ENCODE results near the gene LILRB3.
"Not testable (repeated sequence)": the region's sequence is repeated elsewhere in the genome, so short reads cannot be mapped to it uniquely, and the experiment has no call there.

The LILRB3 gene

DNA sequence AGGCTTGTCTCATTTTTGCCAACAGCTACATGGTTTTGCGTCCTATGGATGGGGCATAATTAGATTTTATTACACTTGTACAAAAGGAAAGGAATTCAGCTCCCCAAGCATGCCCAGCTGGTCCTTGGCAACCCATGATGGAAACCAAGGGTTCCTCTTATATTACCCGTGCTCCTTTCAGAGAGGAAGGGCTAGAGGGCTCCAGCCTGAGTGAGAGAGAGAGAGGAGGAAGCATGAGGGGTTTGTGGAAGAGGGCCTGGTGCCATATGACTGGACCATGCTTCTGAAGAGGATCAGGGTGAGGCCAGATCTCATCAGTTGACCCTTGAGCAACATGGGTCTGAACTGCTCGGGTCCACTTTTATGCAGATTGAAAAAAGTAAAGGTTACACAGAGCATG is 25.7 kb downstream of the LILRB3 start:
- H3K18ac ChIP-seq (ENCODE audit: low read length), result no peak overlapping the region
- H2BK120ac ChIP-seq (ENCODE audit: low read depth, low read length), result no peak overlapping the region
- H3K4ac ChIP-seq (ENCODE audit: low read depth, low read length), result no peak overlapping the region
- H3K27me3 ChIP-seq (ENCODE audit: insufficient read depth, low read length, poor library complexity), result no peaks in the 10 kb centered on the region
- peaks cover 16% of the 10 kb centered on the region for H3K36me3 ChIP-seq (ENCODE audit: control insufficient read depth, insufficient read depth, low read length)
- no peak overlapping the region for H3K27ac ChIP-seq (ENCODE audit: low read depth, low read length)
- no peak overlapping the region for H3K4me3 ChIP-seq (ENCODE audit: low read length)
- H2BK15ac ChIP-seq (replicated peaks; ENCODE audit: low read depth), result no peak overlapping the region
- H4K5ac ChIP-seq (ENCODE audit: low read length), result no peak overlapping the region
- no peak overlapping the region for H3K23ac ChIP-seq (ENCODE audit: low read length)
- no peak overlapping the region for H2BK5ac ChIP-seq (ENCODE audit: low read length)
- H3K4me1 ChIP-seq (ENCODE audit: control insufficient read depth, low read depth, low read length), result peaks cover under 1% of the 10 kb centered on the region
- WGBS (ENCODE audit: extremely low coverage, insufficient coverage, low lambda C conversion rate), result no CpG with 5 or more reads among the region's 3 CpGs
- no peak overlapping the region for H3K4me2 ChIP-seq (ENCODE audit: low read length)
- H4K8ac ChIP-seq (ENCODE audit: low read depth, low read length), result no peak overlapping the region
- H3K79me2 ChIP-seq (ENCODE audit: control insufficient read depth, insufficient read depth, low read length), result peaks cover 23% of the 10 kb centered on the region
- H3K9ac ChIP-seq (ENCODE audit: low read length), result no peak overlapping the region
- no peak for DNase-seq
- no peak overlapping the region for H3K56ac ChIP-seq (ENCODE audit: low read length)
- no peak overlapping the region for H2AK5ac ChIP-seq (ENCODE audit: low read length)
- H3K79me1 ChIP-seq (ENCODE audit: low read length), result peaks cover 11% of the 10 kb centered on the region

DNA sequence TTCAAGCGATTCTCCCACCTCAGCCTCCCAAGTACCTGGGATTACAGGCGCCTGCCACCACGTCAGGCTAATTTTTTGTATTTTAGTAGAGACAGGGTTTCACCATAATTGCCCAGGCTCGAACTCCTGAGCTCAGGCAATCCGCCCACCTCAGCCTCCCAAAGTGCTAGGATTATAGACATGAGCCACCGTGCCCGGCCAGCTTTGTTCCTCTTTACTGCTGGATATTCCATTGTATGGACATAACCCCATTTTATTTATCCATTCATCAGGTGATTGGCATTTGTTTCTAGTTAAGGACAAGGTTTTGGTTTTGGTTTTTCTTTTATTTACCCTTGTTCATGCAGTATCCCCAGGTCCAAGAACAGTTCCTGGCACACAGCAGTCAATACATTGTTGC is 26.3 kb downstream of the LILRB3 start:
- H2BK15ac ChIP-seq (replicated peaks; ENCODE audit: low read depth), result no peak overlapping the region
- H3K36me3 ChIP-seq (ENCODE audit: control insufficient read depth, insufficient read depth, low read length), result peaks cover 14% of the 10 kb centered on the region
- no peak overlapping the region for H3K4ac ChIP-seq (ENCODE audit: low read depth, low read length)
- no peak overlapping the region for H3K4me3 ChIP-seq (ENCODE audit: low read length)
- no peak overlapping the region for H4K8ac ChIP-seq (ENCODE audit: low read depth, low read length)
- peaks cover 3% of the 10 kb centered on the region for H3K4me1 ChIP-seq (ENCODE audit: control insufficient read depth, low read depth, low read length)
- H3K79me2 ChIP-seq (ENCODE audit: control insufficient read depth, insufficient read depth, low read length), result peaks cover 21% of the 10 kb centered on the region
- H3K79me1 ChIP-seq (ENCODE audit: low read length), result peaks cover 13% of the 10 kb centered on the region
- no peak for DNase-seq
- no peak overlapping the region for H2BK120ac ChIP-seq (ENCODE audit: low read depth, low read length)
- no peak overlapping the region for H3K23ac ChIP-seq (ENCODE audit: low read length)
- no peak overlapping the region for H2AK5ac ChIP-seq (ENCODE audit: low read length)
- no peak overlapping the region for H3K27ac ChIP-seq (ENCODE audit: low read depth, low read length)
- H4K5ac ChIP-seq (ENCODE audit: low read length), result no peak overlapping the region
- H3K27me3 ChIP-seq (ENCODE audit: insufficient read depth, low read length, poor library complexity), result no peaks in the 10 kb centered on the region
- no peak overlapping the region for H3K18ac ChIP-seq (ENCODE audit: low read length)
- no peak overlapping the region for H2BK5ac ChIP-seq (ENCODE audit: low read length)
- H3K4me2 ChIP-seq (ENCODE audit: low read length), result no peak overlapping the region
- no peak overlapping the region for H3K9ac ChIP-seq (ENCODE audit: low read length)
- H3K56ac ChIP-seq (ENCODE audit: low read length), result no peak overlapping the region
- no CpG with 5 or more reads among the region's 7 CpGs for WGBS (ENCODE audit: extremely low coverage, insufficient coverage, low lambda C conversion rate)

DNA sequence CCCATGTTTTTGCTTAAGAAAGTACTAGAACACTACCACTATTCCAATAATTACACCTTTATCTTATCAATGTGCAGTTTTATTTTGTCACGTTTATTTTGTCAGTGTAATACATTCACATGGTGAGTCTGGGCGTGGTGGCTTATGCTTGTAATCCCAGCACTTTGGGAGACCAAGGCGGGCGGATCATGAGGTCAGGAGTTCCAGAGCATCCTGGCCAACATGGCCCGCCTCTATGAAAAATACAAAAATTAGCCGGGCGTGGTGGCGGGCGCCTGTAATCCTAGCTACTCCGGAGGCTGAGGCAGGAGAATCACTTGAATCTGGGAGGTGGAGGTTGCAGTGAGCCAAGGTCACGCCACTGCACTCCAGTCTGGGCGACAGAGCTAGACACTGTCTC is 28.3 kb downstream of the LILRB3 start:
- Histone ChIP-seq H3K36me3 (ENCODE audit: control insufficient read depth, insufficient read depth, low read length) (peaks cover 12% of the 10 kb centered on the region), H3K79me1 (ENCODE audit: low read length) (peaks cover 13% of the 10 kb centered on the region), H3K79me2 (ENCODE audit: control insufficient read depth, insufficient read depth, low read length) (peaks cover 12% of the 10 kb centered on the region)
- H3K4ac ChIP-seq (ENCODE audit: low read depth, low read length); H3K27me3 ChIP-seq (ENCODE audit: insufficient read depth, low read length, poor library complexity); H3K9ac ChIP-seq (ENCODE audit: low read length); H2AK5ac ChIP-seq (ENCODE audit: low read length); H3K23ac ChIP-seq (ENCODE audit: low read length); H4K8ac ChIP-seq (ENCODE audit: low read depth, low read length); H2BK15ac ChIP-seq (replicated peaks; ENCODE audit: low read depth); H3K4me1 ChIP-seq (ENCODE audit: control insufficient read depth, low read depth, low read length); H3K4me2 ChIP-seq (ENCODE audit: low read length); H2BK120ac ChIP-seq (ENCODE audit: low read depth, low read length); H3K4me3 ChIP-seq (ENCODE audit: low read length); H2BK5ac ChIP-seq (ENCODE audit: low read length); H4K5ac ChIP-seq (ENCODE audit: low read length); H3K18ac ChIP-seq (ENCODE audit: low read length); H3K56ac ChIP-seq (ENCODE audit: low read length); DNase-seq; H3K27ac ChIP-seq (ENCODE audit: low read depth, low read length): not testable (repeated sequence)
- no CpG with 5 or more reads among the region's 12 CpGs for whole genome bisulfite sequencing (ENCODE audit: extremely low coverage, insufficient coverage, low lambda C conversion rate)

GRCh38 chr19:54193011-54193410 is 29.8 kb downstream of the LILRB3 start:
- no peak overlapping the region for H3K4ac ChIP-seq (ENCODE audit: low read depth, low read length)
- peaks cover 17% of the 10 kb centered on the region for H3K79me1 ChIP-seq (ENCODE audit: low read length)
- peaks cover 3% of the 10 kb centered on the region for H3K4me1 ChIP-seq (ENCODE audit: control insufficient read depth, low read depth, low read length)
- no CpG with 5 or more reads among the region's 11 CpGs for WGBS (ENCODE audit: extremely low coverage, insufficient coverage, low lambda C conversion rate)
- no peaks in the 10 kb centered on the region for H3K27me3 ChIP-seq (ENCODE audit: insufficient read depth, low read length, poor library complexity)
- H3K36me3 ChIP-seq (ENCODE audit: control insufficient read depth, insufficient read depth, low read length), result peaks cover 12% of the 10 kb centered on the region
- H4K8ac ChIP-seq (ENCODE audit: low read depth, low read length), result no peak overlapping the region
- no peak overlapping the region for H3K27ac ChIP-seq (ENCODE audit: low read depth, low read length)
- peak overlapping the region; percentile 42 for H3K9ac ChIP-seq (ENCODE audit: low read length)
- H3K18ac ChIP-seq (ENCODE audit: low read length), result no peak overlapping the region
- no peak overlapping the region for H3K4me3 ChIP-seq (ENCODE audit: low read length)
- no peak overlapping the region for H2BK5ac ChIP-seq (ENCODE audit: low read length)
- H3K23ac ChIP-seq (ENCODE audit: low read length), result no peak overlapping the region
- no peak overlapping the region for H3K4me2 ChIP-seq (ENCODE audit: low read length)
- H2AK5ac ChIP-seq (ENCODE audit: low read length), result no peak overlapping the region
- no peak overlapping the region for H4K5ac ChIP-seq (ENCODE audit: low read length)
- no peak overlapping the region for H2BK15ac ChIP-seq (replicated peaks; ENCODE audit: low read depth)
- H2BK120ac ChIP-seq (ENCODE audit: low read depth, low read length), result no peak overlapping the region
- H3K56ac ChIP-seq (ENCODE audit: low read length), result no peak overlapping the region
- peaks cover 19% of the 10 kb centered on the region for H3K79me2 ChIP-seq (ENCODE audit: control insufficient read depth, insufficient read depth, low read length)
- DNase-seq, result no peak

DNA sequence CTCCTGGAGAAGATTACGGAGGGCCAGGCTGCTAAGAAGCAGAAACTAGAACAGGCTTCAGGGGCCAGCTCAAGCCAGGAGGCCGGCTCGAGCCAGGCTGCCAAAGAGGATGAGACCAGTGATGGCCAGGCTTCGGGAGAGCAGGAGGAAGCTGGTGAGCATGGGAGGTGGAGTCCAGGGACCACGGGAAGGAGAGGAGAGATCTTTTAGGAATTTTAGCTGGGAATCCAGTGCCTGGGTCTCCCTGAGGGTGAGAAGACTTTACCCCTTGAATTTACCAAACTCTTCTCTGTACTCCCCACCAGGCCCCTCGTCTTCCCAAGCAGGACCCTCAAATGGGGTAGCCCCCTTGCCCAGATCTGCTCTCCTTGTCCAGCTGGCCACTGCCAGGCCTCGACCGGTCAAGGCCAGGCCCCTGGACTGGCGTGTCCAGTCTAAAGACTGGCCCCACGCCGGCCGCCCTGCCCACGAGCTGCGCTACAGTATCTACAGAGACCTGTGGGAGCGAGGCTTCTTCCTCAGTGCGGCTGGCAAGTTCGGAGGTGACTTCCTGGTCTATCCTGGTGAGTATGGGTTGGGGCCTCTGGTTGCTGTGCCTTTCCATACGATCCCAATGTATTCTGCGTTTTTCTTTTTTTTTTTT is 30.9 kb downstream of the LILRB3 start:
- H2BK5ac ChIP-seq (ENCODE audit: low read length), result no peak overlapping the region
- H3K9ac ChIP-seq (ENCODE audit: low read length), result peak overlapping the region; percentile 97
- no peak overlapping the region for H4K5ac ChIP-seq (ENCODE audit: low read length)
- H3K27me3 ChIP-seq (ENCODE audit: insufficient read depth, low read length, poor library complexity), result no peaks in the 10 kb centered on the region
- H3K23ac ChIP-seq (ENCODE audit: low read length), result no peak overlapping the region
- H3K4me3 ChIP-seq (ENCODE audit: low read length), result peak overlapping the region; percentile 89
- H3K18ac ChIP-seq (ENCODE audit: low read length), result peak overlapping the region; percentile 9
- H3K79me1 ChIP-seq (ENCODE audit: low read length), result peaks cover 24% of the 10 kb centered on the region
- no peak overlapping the region for H4K8ac ChIP-seq (ENCODE audit: low read depth, low read length)
- H3K4me1 ChIP-seq (ENCODE audit: control insufficient read depth, low read depth, low read length), result peaks cover 3% of the 10 kb centered on the region
- WGBS (ENCODE audit: extremely low coverage, insufficient coverage, low lambda C conversion rate), result no CpG with 5 or more reads among the region's 19 CpGs
- H3K56ac ChIP-seq (ENCODE audit: low read length), result peak overlapping the region; percentile 98
- no peak for DNase-seq
- H3K4ac ChIP-seq (ENCODE audit: low read depth, low read length), result no peak overlapping the region
- no peak overlapping the region for H2BK120ac ChIP-seq (ENCODE audit: low read depth, low read length)
- peak overlapping the region; percentile 90 for H3K4me2 ChIP-seq (ENCODE audit: low read length)
- peak overlapping the region; percentile 91 for H3K27ac ChIP-seq (ENCODE audit: low read depth, low read length)
- no peak overlapping the region for H2BK15ac ChIP-seq (replicated peaks; ENCODE audit: low read depth)
- peaks cover 25% of the 10 kb centered on the region for H3K79me2 ChIP-seq (ENCODE audit: control insufficient read depth, insufficient read depth, low read length)
- H3K36me3 ChIP-seq (ENCODE audit: control insufficient read depth, insufficient read depth, low read length), result peaks cover 11% of the 10 kb centered on the region
- H2AK5ac ChIP-seq (ENCODE audit: low read length), result no peak overlapping the region

Measured in mesendoderm (in vitro differentiated cells).